ENCODE data around the gene FAM107B. TPM values are rescaled to one million over a fixed set of nuclear protein-coding genes. Genes with fewer than 3 reads are reported as not detected.
"Not testable (repeated sequence)": the region's sequence is repeated elsewhere in the genome, so short reads cannot be mapped to it uniquely, and the experiment has no call there.

FAM107B gene
- total RNA-seq, 4 donors from 2014 or later: 19.5 to 35.2 (median 25.6) TPM

GRCh38 chr10:14820010-14820774, 45.5 kb upstream of the FAM107B start:
- H3K27me3 ChIP-seq: no peaks in the 10 kb centered on the region
- no peaks in the 10 kb centered on the region for H3K4me1 ChIP-seq
- H3K36me3 ChIP-seq: no peaks in the 10 kb centered on the region
- 79% methylated on average over 10 of the region's 10 CpGs for whole genome bisulfite sequencing
- TF ChIP-seq CTCF (IDR thresholded peaks at IDR 0.05) (no peak), POLR2AphosphoS5 (IDR thresholded peaks at IDR 0.05) (no peak), POLR2A (IDR thresholded peaks at IDR 0.05) (no peak), EP300 (IDR thresholded peaks at IDR 0.05) (no peak)
- no peak overlapping the region for H3K27ac ChIP-seq
- H3K4me3 ChIP-seq: no peak overlapping the region
- DNase-seq (ENCODE audit: low spot score in 2 of 2): no peak
- no peaks in the 10 kb centered on the region for H3K9me3 ChIP-seq

GRCh38 chr10:14816717-14817116, 42.0 kb upstream of the FAM107B start:
- H3K36me3 ChIP-seq; H3K4me3 ChIP-seq; H3K27ac ChIP-seq; DNase-seq (ENCODE audit: low spot score in 2 of 2); H3K27me3 ChIP-seq; H3K4me1 ChIP-seq; H3K9me3 ChIP-seq: not testable (repeated sequence)
- 94% methylated on average over 7 of the region's 7 CpGs for WGBS

- DNase-seq (ENCODE audit: low spot score in 2 of 2): no peak
- no peak overlapping the region for H3K27ac ChIP-seq
- no peak for TF ChIP-seq CTCF (IDR thresholded peaks at IDR 0.05)
- TF ChIP-seq POLR2A (IDR thresholded peaks at IDR 0.05): no peak
- TF ChIP-seq POLR2AphosphoS5 (IDR thresholded peaks at IDR 0.05): no peak
- TF ChIP-seq EP300 (IDR thresholded peaks at IDR 0.05): no peak
- 93% methylated on average over 6 of the region's 6 CpGs for WGBS
- no peaks in the 10 kb centered on the region for H3K4me1 ChIP-seq
- no peaks in the 10 kb centered on the region for H3K27me3 ChIP-seq
- no peaks in the 10 kb centered on the region for H3K9me3 ChIP-seq
- no peak overlapping the region for H3K4me3 ChIP-seq
- no peaks in the 10 kb centered on the region for H3K36me3 ChIP-seq
Measured at GRCh38 chr10:14815681-14816080, 41.0 kb upstream of the FAM107B start.

- Histone ChIP-seq H3K27ac (no peak overlapping the region), H3K27me3 (no peaks in the 10 kb centered on the region), H3K36me3 (no peaks in the 10 kb centered on the region), H3K9me3 (no peaks in the 10 kb centered on the region), H3K4me1 (no peaks in the 10 kb centered on the region), H3K4me3 (no peak overlapping the region)
- 98% methylated on average over 3 of the region's 3 CpGs for WGBS
- DNase-seq (ENCODE audit: low spot score in 2 of 2): no peak
- TF ChIP-seq POLR2A (IDR thresholded peaks at IDR 0.05) (no peak), POLR2AphosphoS5 (IDR thresholded peaks at IDR 0.05) (no peak)
Measured at GRCh38 chr10:14812271-14812670, 37.6 kb upstream of the FAM107B start.

GRCh38 chr10:14810969-14811953, 36.6 kb upstream of the FAM107B start:
- H3K4me3 ChIP-seq: no peak overlapping the region
- 78% methylated on average over 9 of the region's 9 CpGs for WGBS
- TF ChIP-seq CTCF (IDR thresholded peaks at IDR 0.05) (no peak), EP300 (IDR thresholded peaks at IDR 0.05) (no peak), POLR2A (IDR thresholded peaks at IDR 0.05) (no peak), POLR2AphosphoS5 (IDR thresholded peaks at IDR 0.05) (no peak)
- no peaks in the 10 kb centered on the region for H3K36me3 ChIP-seq
- no peak for DNase-seq (ENCODE audit: low spot score in 2 of 2)
- no peaks in the 10 kb centered on the region for H3K27me3 ChIP-seq
- no peaks in the 10 kb centered on the region for H3K4me1 ChIP-seq
- H3K27ac ChIP-seq: no peak overlapping the region
- no peaks in the 10 kb centered on the region for H3K9me3 ChIP-seq

- H3K27me3 ChIP-seq: no peaks in the 10 kb centered on the region
- no peaks in the 10 kb centered on the region for H3K4me1 ChIP-seq
- H3K9me3 ChIP-seq: no peaks in the 10 kb centered on the region
- H3K36me3 ChIP-seq: no peaks in the 10 kb centered on the region
- TF ChIP-seq EP300 (IDR thresholded peaks at IDR 0.05) (no peak), POLR2AphosphoS5 (IDR thresholded peaks at IDR 0.05) (no peak), POLR2A (IDR thresholded peaks at IDR 0.05) (no peak)
- H3K4me3 ChIP-seq: no peak overlapping the region
- DNase-seq (ENCODE audit: low spot score in 2 of 2): no peak
- 64% methylated on average over 3 of the region's 3 CpGs for WGBS
- no peak overlapping the region for H3K27ac ChIP-seq
Measured at GRCh38 chr10:14806318-14806717, 31.6 kb upstream of the FAM107B start.

All from suprapubic skin (tissue), 4 donors.